Stimulated activated CD8-positive, alpha-beta memory T cell treated with anti-CD3 and anti-CD28 coated beads, Interleukin-2, amount 100 ng/mL, for 1 hour (primary cell): ENCODE data around the gene PSMA7.

Experiments used
- DNase-seq, 2 donors: peaks; one replicate each; pipeline ENCODE4 v3.0.0-alpha.2; 2020; ENCODE audit warnings: low read depth in 2 of 2

The PSMA7 gene

DNA sequence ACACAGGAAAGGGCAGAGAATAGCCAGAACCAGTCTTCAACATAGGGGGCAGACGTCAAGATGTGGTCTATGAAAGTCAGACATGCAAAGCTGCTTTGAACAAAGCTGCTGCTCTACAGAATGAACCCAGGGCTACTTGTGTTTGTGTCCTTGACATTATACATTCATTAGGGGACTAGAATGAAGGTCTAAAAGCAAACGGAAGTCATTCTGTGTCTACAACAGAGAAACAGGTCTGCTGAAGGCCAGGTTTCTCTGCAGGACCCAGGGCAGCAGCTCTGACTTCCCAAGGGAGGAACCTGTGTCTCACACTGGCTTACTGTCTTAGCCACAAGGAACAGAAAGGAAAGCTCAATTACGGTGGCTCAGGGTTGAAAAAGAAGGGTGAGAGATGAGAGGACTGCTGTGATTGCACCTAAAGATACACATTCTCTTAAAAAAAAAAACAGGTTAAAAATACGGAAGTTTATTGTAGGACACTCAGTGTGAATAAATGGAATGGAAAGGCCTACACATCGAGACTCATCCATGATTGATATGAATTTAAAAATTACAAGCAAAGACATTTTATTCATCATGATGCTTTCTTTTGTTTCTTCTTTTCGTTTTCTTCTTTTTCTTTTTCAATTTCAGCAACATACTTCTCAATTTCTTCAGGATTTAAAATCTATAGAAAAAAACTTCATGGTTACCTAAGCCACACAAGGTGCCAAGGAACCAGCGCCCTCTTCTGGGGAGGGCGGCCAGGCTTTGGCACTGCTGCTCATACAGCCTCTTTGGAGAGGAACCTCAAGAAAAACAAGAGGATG, 6.7 kb downstream of the PSMA7 start:
- peak; percentile 44 to 61 for DNase-seq

DNA sequence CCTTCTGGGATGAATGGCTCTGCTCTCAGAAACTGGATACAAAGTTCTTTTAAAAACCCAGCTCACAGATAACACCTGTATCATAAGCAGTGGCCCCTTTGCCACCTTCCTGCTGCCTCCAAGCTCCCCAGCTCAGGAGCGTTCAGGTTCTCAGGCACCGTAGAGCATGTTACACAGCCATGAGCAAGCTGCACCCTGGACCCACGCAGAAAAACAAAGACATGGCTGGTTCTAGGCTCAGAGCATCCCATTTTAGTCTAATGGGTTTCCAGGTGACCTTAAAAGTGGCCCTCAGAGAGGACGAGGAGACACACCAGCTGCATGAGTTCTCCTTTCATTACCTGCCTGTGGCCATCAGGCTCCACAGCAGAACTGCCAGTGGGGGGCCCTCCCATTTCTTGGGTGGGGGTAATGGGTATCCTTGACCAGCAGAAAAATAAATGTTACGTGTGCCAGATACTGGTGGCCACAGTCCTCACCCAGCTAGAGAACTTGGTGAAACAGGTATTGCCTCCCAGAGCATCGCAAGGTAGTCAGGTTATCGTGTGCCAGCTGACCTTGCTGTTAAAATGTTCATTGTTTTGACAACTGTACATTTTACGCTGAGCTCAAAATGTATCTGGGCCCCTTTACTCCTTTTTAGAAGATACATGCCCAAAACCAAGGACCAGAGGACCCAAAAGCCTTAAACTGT, 7.5 kb downstream of the PSMA7 start:
- no peak for DNase-seq

DNA sequence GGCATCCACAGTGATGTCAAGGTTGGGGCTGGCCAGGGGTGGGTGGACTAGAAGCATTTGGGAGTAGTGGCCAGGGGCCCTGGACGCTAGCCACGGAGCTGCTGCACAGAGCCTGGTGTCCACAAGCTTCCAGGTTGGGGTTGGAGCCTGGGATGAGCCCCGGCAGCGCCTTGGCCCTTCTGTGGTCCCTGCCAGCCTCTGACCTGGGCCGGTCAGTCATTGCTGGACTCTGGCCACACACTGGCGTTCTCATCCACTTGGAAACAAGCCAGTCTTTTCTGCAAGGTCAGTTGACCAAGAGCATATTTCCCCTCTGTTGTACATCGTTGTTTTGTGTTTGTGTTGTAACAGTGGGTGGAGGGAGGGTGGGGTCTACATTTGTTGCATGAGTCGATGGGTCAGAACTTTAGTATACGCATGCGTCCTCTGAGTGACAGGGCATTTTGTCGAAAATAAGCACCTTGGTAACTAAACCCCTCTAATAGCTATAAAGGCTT, 8.4 kb downstream of the PSMA7 start:
- DNase-seq = no peak

DNA sequence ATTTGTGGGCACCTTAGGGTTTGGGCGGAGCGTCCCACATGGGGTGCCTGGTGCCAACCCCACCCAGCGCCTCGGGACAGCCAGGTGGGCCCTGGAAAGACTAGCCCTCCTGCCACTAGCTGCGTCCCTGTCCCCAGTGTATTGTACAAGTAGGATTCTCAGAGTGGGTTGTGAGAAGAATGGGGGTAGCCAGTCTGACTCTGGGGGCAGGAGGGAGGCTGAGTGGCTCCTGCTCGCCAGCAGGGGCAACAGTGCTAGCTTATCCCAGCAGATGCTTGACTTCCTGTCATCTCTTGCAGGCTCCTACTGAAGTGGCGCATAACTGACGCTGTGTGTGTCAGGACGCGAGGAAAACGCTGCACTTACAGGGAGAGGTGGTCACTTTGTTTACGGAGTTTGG, 9.3 kb downstream of the PSMA7 start:
- DNase-seq = no peak

DNA sequence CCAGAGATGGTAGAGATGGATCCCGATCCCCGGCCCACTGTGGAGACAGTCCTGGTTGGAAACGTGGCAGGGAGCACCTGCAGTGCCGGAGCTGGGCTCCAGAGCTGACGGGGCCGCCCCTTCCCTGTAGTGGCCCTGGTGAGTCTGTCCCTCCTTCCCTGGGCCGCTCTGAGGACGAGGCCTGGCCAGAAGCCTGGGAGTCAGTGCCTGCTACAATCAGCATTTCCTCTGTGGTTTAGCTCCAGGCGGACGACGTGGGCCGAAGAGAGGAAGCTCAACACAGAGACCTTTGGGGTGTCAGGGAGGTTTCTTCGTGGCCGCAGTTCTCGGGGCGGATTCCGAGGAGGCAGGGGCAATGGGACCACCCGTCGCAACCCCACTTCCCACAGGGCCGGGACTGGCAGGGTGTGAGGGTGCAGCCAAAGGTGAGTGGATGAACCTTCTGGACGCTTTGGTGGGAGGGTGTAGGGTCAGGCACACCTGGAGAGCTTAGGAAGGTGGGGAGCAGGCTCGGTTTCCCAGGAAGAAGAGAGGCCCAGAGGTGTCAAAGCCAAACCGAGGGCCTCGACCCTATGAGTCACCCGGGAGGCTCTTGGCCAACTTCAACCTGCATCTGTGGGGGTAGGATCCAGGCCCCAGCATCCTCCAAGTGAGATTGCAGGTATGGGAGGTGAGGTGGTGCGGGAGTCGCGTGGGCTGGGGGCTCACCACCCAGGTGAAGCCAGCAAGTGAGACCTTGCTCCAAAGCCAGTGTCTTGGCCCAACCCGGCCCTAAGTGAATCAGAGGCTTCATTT, 9.9 kb downstream of the PSMA7 start:
- DNase-seq = no peak

DNA sequence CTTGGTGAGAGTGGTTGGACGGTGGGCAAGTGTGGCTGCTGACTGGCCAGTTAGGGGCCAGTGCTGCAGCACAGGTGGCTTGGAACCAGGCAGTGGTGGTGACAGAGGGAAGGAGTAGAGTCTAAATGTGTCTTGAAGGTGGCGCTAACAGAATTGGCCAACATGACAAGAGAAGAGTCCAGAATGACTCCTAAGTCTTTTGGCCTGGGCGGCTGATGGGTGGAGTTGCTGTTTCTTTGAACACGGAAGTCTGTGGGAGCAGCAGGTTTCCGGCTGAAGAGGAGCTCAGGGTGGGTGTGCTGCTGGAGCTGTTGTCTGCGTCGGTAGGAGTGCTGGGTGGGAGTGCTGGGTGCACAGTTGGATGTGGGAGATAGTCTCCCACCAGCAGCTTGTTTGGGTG, 10.8 kb downstream of the PSMA7 start:
- DNase-seq = no peak

DNA sequence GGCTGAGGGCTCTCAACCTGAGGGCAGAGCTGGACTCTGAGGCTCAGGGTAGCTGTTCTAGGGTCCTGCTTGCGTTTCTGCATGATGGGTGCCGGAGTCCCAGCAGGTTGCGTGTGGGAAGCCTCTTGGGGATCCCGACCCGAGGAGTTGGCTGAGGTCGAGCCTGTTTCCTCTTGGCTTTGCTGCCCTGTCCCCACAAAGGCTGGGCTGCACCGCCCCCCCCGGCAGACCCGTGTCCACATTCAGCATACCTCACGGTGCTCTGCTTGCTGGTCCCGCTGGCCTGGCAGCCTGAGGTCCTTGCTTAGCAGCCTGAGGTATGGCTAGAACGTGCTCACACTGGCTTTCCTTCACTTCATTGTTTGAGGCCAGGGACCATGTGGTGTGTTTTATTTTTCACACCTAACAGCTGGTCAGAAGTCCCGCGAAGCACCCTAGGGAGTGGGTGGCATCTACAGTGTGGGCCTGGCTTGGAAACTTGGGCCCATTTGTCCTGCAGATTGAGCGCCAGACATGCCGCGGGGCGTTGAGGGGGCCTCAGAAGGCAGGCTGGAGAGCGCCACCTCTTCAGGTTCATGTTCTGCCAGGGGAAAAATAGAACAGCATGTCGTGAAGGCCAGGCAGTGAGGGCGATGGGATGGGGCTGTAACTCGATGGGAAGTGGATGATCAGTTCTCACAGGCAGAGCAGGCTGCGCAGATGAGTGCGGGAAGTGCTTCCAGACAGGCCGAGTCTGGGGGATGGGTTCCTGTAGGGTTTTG, 11.5 kb downstream of the PSMA7 start:
- no peak for DNase-seq

DNA sequence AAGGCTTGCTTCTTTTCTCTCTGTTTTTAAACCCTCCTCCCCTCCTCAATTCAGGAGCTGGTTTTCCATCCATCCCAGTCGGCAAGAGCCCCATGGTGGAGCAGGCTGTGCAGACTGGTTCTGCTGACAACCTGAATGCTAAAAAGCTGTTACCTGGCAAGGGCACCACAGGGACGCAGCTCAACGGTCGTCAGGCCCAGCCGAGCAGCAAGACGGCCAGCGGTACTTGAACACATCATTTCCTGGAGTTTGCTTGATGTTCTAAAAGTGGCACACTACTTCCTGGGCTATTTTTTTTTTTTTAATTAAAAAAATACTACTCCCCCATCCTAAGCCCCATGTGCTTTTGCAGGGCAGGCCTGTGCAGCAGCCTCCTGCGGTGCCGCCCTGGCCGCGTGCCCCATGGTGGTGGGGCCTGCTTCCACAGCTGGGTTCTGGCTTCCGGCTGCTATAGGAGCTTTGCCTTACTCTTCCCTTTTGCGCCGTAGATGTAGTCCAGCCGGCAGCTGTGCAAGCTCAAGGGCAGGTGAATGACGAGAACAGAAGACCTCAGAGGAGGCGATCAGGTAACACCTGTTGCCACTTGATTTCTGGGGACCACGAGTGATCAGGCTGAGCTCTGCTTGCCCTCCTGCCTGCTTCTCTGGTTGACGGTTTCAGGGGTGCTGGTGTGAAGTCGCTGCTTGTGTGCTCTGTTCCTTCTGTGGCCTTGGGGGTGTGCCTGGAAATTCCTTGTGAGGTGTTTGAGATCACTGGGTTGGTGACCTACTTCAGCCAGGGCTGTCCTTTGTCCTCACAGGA, 13.3 kb downstream of the PSMA7 start:
- no peak for DNase-seq

DNA sequence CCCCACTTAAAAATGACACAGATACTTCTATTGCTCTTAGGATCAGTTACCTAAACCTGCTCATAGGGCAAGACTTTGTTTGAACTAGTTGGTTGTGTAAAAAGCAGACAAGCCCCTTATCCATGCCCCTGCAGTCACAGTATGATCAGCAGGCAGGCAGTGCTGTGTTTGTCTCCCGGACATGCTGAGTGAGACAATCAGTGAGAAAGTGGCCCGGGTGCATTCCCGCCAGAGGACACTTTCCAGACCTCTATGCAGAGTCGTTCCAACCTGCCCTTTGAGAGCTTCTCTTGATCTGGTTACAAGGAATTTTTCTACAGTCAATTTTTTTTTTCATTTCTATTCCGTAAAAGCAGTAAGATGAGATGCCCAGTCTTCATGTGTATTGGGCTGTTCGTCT, 14.7 kb downstream of the PSMA7 start:
- DNase-seq = no peak

DNA sequence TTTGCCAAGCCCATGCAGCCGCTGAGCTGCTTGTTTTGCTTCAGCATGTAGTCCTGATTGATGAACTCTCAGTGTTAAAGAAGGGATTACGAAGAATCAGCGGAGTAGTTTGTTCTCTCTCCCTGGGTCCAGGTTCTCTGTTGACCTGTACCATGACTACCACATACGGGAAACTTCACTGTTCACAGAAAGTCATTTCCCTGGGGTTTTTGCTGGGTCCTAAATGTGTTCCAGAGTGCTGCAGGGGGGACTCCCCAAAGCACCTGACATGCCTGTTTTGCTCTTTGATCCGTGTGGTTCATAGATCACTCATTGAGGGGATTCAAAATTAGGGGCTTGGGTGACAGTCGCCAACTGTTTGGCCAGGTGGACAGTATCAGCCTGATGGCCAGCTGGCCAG, 15.4 kb downstream of the PSMA7 start:
- no peak for DNase-seq

DNA sequence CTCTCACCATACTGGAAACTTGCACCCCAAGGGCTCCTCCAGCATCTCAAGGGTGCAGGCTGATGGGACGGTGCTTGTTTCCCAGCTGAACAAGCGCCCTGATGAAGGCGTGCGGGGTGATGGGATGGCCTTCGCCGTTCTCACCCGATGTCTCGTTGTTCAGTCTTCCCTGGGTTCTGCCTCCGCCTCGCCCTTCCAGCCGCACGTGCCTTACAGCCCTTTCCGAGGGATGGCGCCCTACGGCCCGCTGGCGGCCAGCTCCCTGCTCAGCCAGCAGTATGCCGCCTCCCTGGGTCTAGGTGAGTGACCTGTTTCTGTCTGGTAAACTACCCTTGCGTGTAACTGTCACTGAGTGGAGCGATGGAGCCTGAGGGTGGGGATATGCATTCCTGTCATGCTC, 17.1 kb downstream of the PSMA7 start:
- no peak for DNase-seq

DNA sequence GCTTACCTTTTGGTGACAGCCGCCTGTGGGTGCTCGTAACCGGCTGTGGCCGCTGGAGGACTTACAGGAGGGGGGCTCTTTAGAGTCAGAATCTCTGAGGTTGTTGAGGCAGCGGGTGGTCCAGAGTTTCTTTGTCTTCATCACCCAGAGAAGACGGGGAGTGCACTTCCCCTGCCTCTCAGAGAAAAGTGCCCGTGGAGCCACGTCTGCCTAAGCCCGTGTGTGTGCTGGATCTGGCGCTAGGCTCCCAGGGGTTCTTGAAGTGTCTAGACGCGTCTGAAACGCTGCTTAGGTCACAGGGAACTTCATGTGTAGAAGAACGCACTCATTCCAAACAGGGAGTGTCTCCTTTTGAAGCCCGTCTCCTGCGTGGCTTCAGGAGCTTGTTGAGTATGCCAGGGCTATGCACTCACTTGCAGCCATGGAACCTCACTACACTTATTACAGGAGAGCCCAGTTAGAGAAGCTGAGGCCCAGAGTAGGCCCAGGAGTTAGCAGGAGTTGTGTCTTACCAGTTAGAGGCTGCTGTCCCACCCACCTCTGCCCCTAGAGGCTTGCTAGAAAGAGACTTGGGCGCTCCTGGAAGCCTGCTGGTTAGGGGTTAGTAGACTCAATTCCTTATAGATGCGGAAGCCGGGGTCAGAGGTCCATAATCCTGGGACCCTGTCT, 19.6 kb downstream of the PSMA7 start:
- DNase-seq = no peak

DNA sequence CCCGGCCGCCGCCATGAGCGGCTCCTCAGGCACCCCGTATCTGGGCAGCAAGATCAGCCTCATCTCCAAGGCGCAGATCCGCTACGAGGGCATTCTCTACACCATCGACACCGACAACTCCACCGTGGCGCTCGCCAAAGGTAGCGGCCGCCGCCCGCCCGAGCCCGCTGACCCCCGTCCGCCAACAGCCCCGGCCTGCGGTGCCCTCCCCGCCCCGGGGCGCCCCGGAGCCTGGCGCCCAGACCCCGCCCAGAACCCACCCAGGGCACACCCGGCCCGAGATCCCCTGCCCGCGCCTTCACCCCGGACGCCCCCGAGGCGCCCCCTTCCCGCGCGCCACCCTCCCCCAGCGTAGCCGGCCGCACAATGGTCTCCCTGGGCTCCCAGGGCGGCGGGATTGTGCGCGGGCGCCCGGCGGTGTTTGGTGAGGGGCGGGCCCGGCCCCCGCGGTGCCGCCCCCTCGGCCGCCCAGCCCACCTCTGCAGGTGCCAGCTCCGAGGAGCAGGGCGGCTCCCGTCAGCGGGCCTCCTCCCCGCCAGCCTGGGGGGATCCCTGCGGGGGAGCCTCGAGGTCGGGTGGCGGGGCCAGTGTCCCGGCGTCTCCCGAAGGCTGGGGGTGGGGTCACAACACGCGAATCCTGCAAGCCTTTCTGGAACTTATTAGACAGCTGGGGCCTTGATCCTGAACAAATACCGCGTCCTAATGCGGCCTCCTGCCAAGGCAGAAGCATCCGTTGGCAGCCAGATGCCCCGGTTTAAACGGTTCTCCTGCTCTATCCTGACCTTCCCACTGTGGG, 20.3 kb downstream of the PSMA7 start:
- DNase-seq = peak in 1 of 2 donors; percentile 24

DNA sequence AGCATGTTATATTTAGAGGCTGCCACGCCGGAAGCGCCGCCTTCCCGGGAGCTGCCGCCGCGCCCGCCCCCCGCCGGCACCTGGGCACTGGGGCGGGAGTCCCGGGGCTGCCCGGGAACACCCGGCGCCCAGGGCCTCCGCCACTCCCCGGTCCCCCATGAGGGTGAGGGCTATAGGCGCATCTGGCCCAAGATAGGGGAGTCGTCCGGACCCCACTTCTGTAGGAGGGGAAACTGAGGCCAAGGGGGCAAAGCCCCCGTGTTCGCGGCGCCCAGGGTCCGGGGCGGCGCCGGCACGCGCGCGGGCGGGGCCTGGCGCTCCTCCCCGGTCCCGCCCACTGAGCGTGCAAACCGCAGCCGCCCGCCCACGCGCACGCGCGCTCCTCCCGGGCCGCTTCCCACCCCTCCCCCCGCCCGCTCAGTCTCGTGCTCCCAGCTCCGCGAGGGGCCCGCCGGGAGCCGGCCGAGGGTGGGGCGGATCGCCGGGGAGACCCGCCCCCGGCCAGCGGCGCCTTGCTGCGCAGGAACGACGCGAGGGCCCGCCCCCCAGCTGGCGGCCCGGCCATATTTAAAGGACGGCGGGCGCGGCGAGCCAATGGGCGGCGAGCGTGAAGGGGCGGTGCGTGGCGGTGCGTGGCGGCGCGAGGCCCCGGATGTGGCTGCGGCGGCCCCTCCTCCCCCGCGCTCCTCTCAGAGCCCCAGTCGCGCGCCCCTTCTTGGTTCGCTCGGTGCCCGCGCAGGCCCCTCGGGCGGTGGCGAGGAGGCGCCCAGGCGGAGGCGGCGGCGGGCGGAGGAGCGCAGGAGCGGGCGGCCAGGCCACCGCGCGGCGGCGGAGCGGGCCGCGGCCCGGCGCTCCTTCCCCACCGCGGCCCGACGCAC, 21.2 kb downstream of the PSMA7 start, which contains the start of gene LSM14B:
Gene LSM14B, plus strand, starts transcription at position 700 of the 878 bp plus-strand sequence. CDS start 192 bp downstream, outside the sequence.
- DNase-seq = peak; percentile 94 to 95

DNA sequence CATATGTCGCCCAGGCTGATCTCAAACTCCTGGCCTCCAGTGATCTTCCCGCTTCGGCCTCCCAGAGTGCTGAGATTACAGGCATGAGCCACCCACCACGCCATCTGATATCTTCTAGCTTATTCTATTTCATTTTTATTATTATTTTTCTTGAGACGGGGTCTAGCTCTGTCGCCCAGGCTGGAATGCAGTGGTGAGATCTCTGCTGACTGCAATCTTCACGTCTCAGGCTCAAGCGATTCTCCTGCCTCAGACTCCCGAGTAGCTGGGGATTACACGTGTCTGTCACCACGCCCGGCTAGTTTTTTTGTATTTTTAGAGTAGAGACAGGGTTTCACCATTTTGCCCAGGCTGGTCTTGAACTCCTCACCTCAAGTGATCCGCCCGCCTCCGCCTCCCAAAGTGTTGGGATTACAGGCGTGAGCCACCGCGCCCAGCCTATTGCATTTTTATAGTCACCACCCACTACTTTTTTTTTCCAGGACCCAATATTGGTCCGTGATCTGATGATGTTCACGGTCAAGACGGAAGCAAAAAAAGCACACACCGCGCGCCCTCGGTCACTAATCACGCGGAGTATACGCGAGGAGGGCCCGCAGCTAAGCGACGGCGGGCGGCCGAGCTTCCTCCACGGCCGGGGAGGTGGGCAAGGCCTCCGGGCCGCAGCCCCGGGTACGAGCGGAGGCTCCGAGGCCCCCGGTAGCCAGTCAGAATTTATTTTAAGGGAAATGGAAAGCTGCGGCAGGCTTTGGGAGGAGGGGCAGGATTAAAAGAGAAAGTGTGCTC, 22.0 kb downstream of the PSMA7 start:
- no peak for DNase-seq

DNA sequence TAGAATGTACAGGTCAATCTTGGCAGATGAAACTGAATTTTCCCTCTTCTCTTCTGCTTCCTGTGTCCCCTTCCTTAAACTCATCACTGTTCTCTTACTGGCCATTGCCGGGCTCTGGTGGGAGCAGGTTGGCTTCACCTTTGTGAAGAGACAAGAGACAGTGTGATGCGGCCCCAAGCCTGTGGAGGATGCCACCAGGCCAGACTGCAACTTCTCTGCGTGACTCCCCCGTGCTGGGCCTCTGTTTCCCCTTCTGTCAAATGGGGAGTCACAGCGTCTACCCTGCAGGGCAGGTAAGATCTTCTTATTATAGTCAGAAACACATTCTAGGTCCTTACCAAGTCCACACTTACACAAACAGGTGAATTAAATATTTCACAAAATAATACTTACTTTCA, 22.8 kb downstream of the PSMA7 start:
- DNase-seq = no peak

DNA sequence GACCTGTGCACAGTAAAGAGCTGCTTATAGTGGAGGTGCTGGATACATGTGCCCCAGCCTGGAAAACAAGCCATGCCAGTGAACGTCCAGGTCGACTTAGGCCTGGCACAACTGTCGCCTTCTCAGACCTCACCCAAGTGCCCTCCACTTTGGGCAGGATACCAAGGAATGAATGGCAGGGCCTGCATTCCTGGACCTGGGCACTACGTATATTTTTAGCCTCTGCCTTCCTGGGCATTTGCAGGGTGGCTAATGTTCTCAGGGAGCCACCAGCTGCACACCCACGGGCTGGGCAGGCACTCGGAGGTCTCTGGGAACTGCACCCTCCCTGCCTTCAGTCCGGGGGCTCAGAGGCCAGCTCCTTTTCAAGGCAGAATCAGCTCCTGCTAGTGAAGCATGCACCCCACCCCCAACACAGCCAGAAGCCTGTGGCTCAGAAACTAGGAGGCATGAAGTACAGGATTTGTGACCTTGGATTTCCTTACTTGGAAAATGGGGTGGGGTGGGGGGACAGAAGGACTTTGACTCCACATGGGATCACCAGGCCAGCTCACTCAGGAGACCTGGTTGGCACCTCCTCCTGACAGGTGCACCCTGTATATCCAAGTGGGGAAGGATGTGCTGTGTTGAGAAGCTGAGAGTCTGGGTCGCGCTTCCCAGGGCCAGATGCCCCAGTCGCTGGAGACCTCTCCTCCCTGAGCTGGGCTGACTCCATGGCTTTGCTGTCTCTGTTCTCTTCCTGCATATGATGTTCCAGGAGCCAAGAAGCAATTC, 23.4 kb downstream of the PSMA7 start:
- DNase-seq = no peak
